K562 (cell line): Measurements from ENCODE around the gene FAM53B. TPM values are rescaled to one million over a fixed set of nuclear protein-coding genes. Genes with fewer than 3 reads are reported as not detected.

Experiments
- AFF4 ChIP-seq: sonication (generic); formaldehyde crosslinking; IDR thresholded peaks from 2 replicates; pipeline ENCODE4 v1.8.0; 2023; ENCODE audit warnings: mild to moderate bottlenecking, missing genetic modification reagents
- EGR1 ChIP-seq: fragments of 450-650 bp; conservative IDR thresholded peaks from 2 replicates; pipeline ENCODE4 v1.6.1; 2017; ENCODE audit warnings: mild to moderate bottlenecking
- EP300 ChIP-seq: IDR thresholded peaks from 2 replicates; pipeline ENCODE4 v1.6.1; 2012; ENCODE audit warnings: low read length, improper control_type of control experiment
- FOXJ2 ChIP-seq: fragments of 200-800 bp; sonication (Bioruptor generic); IDR thresholded peaks from 2 replicates; pipeline ENCODE4 v1.6.1; 2016; ENCODE audit warnings: missing genetic modification characterization, missing compliant biosample characterization
- MTA1 ChIP-seq: fragments of 450-650 bp; IDR thresholded peaks from 2 replicates; pipeline ENCODE4 v1.6.1; 2017; ENCODE audit warnings: borderline replicate concordance
- NCOA1 ChIP-seq: fragments of 450-650 bp; IDR thresholded peaks from 2 replicates; pipeline ENCODE4 v1.6.1; 2016; ENCODE audit warnings: low read depth
- NFXL1 ChIP-seq: fragments of 450-650 bp; formaldehyde crosslinking; IDR thresholded peaks from 2 replicates; pipeline ENCODE4 v1.4.0; 2021; ENCODE audit warnings: mild to moderate bottlenecking
- POLR2AphosphoS5 ChIP-seq: IDR thresholded peaks from 2 replicates; pipeline ENCODE4 v1.6.1; 2011; ENCODE audit warnings: mild to moderate bottlenecking, low read depth, low read length, moderate library complexity; ENCODE audit not compliant: control insufficient read depth, insufficient read depth
- SETDB1 ChIP-seq: IDR thresholded peaks from one replicate; pipeline ENCODE4 v1.6.1; 2012; ENCODE audit warnings: low read length, control low read depth, inconsistent platforms
- SIRT6 ChIP-seq: IDR thresholded peaks from one replicate; pipeline ENCODE4 v1.6.1; 2012; ENCODE audit warnings: low read depth, mild to moderate bottlenecking, control low read depth, inconsistent platforms, low read length, moderate library complexity
- SMARCB1 ChIP-seq: IDR thresholded peaks from 2 replicates; pipeline ENCODE4 v1.6.1; 2011; ENCODE audit warnings: improper control_type of control experiment, low read depth; ENCODE audit not compliant: insufficient read length
- TBP ChIP-seq: optimal IDR thresholded peaks from 2 replicates; pipeline ENCODE3; 2011; ENCODE audit warnings: low read depth, low read length, improper control_type of control experiment
- TGIF2 ChIP-seq: sonication (generic); formaldehyde crosslinking; IDR thresholded peaks from 2 replicates; pipeline ENCODE4 v1.8.1; 2022; ENCODE audit warnings: mild to moderate bottlenecking, missing genetic modification reagents, moderate library complexity
- VEZF1 ChIP-seq: fragments of 200-800 bp; sonication (Bioruptor generic); IDR thresholded peaks from 2 replicates; pipeline ENCODE4 v1.6.1; 2017; ENCODE audit warnings: missing genetic modification characterization, missing compliant biosample characterization
- ZBTB26 ChIP-seq: fragments of 450-650 bp; formaldehyde crosslinking; IDR thresholded peaks from 2 replicates; pipeline ENCODE4 v1.4.0; 2022; ENCODE audit warnings: missing genetic modification characterization
- ZNF518B ChIP-seq: fragments of 250-450 bp; sonication (Bioruptor Pico); IDR thresholded peaks from 2 replicates; pipeline ENCODE4 v1.5.0; 2021; ENCODE audit warnings: mild to moderate bottlenecking, moderate library complexity
- polyA plus RNA-seq, 8 experiments: library from polyadenylated mRNA; depleted of rRNA in 4 of 8; stranded (reverse) in 5 of 8; unstranded in 3 of 8; fragments of >200 nt; fragmentation: Nextera tagmentation in 2 of 8; fragmentation: Illumina TruSeq in 1 of 8; extraction: Ambion mirVana in 2 of 8; extraction: Trizol in 1 of 8; gene quantifications; 2 replicates each; pipeline versions ENCODE4 v1.2.1 to v1.2.3, GENCODE V29; 2011 to 2014; ENCODE audit warnings: inconsistent platforms in 1 of 8, missing spikeins in 1 of 8
- total RNA-seq, 7 experiments: library from RNA; depleted of rRNA in 6 of 7; stranded (reverse); fragments of >200 nt in 6 of 7; fragmentation: Illumina TruSeq in 2 of 7; extraction: Trizol in 2 of 7; gene quantifications; 2 replicates each; pipeline versions ENCODE4 v1.2.1 to v1.2.3, GENCODE V29; 2011 to 2021; ENCODE audit warnings: low replicate concordance in 1 of 7

The FAM53B gene
- total and polyA plus RNA-seq, 9 of the 15 experiments (the other 6 are each of a cell fraction or from before 2014, with no cell fraction given), result 0.03 to 16.5 (median 5.0) TPM

- peak; percentile 47; the same call in 1 of the 2 replicates for TF ChIP-seq VEZF1 (CRISPR knock-in tag)
- TF ChIP-seq AFF4 (CRISPR knock-in tag), result no peak
- TF ChIP-seq POLR2AphosphoS5, result peak; percentile 97
- no peak for TF ChIP-seq NFXL1 (CRISPR knock-in tag)
- peak; percentile 96 for TF ChIP-seq EP300
- no peak for TF ChIP-seq ZBTB26 (CRISPR knock-in tag)
- TF ChIP-seq NCOA1, result peak; percentile 56; the same call in 1 of the 2 replicates
- no peak for TF ChIP-seq TGIF2
- TF ChIP-seq SMARCB1, result no peak
- TF ChIP-seq ZNF518B (CRISPR knock-in tag), result no peak
- TF ChIP-seq EGR1, result peak; percentile 86
- no peak for TF ChIP-seq TBP
- TF ChIP-seq FOXJ2 (tag), result peak; percentile 83
- TF ChIP-seq SIRT6, result no peak
- peak; percentile 61; the same call in 1 of the 2 replicates for TF ChIP-seq MTA1
- TF ChIP-seq SETDB1, result no peak
Measured at GRCh38 chr10:124717911-124718741, 26.1 kb downstream of the FAM53B start (continued).
